ENCODE data around the gene REXO4. TPM values are rescaled to one million over a fixed set of nuclear protein-coding genes. Genes with fewer than 3 reads are reported as not detected.
A peak's percentile ranks its signal among the peaks of the same experiment; 100 is the strongest.

REXO4 gene
- total and polyA plus RNA-seq, 9 of the 15 experiments (the other 6 are each of a cell fraction or from before 2014, with no cell fraction given), result 3.4 to 72.9 (median 31.1) TPM

- no peak for TF ChIP-seq CGGBP1 (CRISPR knock-in tag; IDR thresholded peaks at IDR 0.05)
- TF ChIP-seq RBM22 (IDR thresholded peaks at IDR 0.05; ENCODE audit: low read depth, low read length, poor library complexity, severe bottlenecking), result no peak
- TF ChIP-seq, protein P1, sequence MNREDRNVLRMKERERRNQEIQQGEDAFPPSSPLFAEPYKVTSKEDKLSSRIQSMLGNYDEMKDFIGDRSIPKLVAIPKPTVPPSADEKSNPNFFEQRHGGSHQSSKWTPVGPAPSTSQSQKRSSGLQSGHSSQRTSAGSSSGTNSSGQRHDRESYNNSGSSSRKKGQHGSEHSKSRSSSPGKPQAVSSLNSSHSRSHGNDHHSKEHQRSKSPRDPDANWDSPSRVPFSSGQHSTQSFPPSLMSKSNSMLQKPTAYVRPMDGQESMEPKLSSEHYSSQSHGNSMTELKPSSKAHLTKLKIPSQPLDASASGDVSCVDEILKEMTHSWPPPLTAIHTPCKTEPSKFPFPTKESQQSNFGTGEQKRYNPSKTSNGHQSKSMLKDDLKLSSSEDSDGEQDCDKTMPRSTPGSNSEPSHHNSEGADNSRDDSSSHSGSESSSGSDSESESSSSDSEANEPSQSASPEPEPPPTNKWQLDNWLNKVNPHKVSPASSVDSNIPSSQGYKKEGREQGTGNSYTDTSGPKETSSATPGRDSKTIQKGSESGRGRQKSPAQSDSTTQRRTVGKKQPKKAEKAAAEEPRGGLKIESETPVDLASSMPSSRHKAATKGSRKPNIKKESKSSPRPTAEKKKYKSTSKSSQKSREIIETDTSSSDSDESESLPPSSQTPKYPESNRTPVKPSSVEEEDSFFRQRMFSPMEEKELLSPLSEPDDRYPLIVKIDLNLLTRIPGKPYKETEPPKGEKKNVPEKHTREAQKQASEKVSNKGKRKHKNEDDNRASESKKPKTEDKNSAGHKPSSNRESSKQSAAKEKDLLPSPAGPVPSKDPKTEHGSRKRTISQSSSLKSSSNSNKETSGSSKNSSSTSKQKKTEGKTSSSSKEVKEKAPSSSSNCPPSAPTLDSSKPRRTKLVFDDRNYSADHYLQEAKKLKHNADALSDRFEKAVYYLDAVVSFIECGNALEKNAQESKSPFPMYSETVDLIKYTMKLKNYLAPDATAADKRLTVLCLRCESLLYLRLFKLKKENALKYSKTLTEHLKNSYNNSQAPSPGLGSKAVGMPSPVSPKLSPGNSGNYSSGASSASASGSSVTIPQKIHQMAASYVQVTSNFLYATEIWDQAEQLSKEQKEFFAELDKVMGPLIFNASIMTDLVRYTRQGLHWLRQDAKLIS (CRISPR knock-in tag; IDR thresholded peaks at IDR 0.05), result no peak; the same call in 1 of the 2 replicates
- TF ChIP-seq C11orf30 (IDR thresholded peaks at IDR 0.05; ENCODE audit: low read depth), result no peak
- no peak for TF ChIP-seq SAFB2 (IDR thresholded peaks at IDR 0.05; ENCODE audit: borderline replicate concordance, low read depth, low read length, severe bottlenecking)
- TF ChIP-seq ERF (CRISPR knock-in tag; IDR thresholded peaks at IDR 0.05), result peak; percentile 64; the same call in 1 of the 2 replicates
- peak; percentile 79; the same call in 1 of the 2 replicates for TF ChIP-seq NR3C1 (CRISPR knock-in tag; IDR thresholded peaks at IDR 0.05)
- no peak for TF ChIP-seq CBX2 (IDR thresholded peaks at IDR 0.05; ENCODE audit: insufficient read depth, low read length, poor library complexity, severe bottlenecking)
- TF ChIP-seq ZNF347 (CRISPR knock-in tag; IDR thresholded peaks at IDR 0.05; ENCODE audit: low read depth), result no peak
- TF ChIP-seq, protein P2, sequence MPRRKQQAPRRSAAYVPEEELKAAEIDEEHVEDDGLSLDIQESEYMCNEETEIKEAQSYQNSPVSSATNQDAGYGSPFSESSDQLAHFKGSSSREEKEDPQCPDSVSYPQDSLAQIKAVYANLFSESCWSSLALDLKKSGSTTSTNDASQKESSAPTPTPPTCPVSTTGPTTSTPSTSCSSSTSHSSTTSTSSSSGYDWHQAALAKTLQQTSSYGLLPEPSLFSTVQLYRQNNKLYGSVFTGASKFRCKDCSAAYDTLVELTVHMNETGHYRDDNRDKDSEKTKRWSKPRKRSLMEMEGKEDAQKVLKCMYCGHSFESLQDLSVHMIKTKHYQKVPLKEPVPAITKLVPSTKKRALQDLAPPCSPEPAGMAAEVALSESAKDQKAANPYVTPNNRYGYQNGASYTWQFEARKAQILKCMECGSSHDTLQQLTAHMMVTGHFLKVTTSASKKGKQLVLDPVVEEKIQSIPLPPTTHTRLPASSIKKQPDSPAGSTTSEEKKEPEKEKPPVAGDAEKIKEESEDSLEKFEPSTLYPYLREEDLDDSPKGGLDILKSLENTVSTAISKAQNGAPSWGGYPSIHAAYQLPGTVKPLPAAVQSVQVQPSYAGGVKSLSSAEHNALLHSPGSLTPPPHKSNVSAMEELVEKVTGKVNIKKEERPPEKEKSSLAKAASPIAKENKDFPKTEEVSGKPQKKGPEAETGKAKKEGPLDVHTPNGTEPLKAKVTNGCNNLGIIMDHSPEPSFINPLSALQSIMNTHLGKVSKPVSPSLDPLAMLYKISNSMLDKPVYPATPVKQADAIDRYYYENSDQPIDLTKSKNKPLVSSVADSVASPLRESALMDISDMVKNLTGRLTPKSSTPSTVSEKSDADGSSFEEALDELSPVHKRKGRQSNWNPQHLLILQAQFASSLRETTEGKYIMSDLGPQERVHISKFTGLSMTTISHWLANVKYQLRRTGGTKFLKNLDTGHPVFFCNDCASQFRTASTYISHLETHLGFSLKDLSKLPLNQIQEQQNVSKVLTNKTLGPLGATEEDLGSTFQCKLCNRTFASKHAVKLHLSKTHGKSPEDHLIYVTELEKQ (CRISPR knock-in tag; IDR thresholded peaks at IDR 0.05), result no peak
- no peak for TF ChIP-seq BRCA1 (IDR thresholded peaks at IDR 0.05)
- TF ChIP-seq BRCA1 (CRISPR knock-in tag; IDR thresholded peaks at IDR 0.05), result no peak
- TF ChIP-seq MAFK (IDR thresholded peaks at IDR 0.05; ENCODE audit: low read length), result no peak
- TF ChIP-seq, protein P3, sequence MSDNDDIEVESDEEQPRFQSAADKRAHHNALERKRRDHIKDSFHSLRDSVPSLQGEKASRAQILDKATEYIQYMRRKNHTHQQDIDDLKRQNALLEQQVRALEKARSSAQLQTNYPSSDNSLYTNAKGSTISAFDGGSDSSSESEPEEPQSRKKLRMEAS (CRISPR knock-in tag; IDR thresholded peaks at IDR 0.05), result peak; percentile 97
- TF ChIP-seq HEY1 (CRISPR knock-in tag; IDR thresholded peaks at IDR 0.05; ENCODE audit: borderline replicate concordance), result no peak
- TF ChIP-seq ZNF75A (CRISPR knock-in tag; IDR thresholded peaks at IDR 0.05), result no peak
- TF ChIP-seq, protein P4, sequence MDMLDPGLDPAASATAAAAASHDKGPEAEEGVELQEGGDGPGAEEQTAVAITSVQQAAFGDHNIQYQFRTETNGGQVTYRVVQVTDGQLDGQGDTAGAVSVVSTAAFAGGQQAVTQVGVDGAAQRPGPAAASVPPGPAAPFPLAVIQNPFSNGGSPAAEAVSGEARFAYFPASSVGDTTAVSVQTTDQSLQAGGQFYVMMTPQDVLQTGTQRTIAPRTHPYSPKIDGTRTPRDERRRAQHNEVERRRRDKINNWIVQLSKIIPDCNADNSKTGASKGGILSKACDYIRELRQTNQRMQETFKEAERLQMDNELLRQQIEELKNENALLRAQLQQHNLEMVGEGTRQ (CRISPR knock-in tag; IDR thresholded peaks at IDR 0.05), result no peak
- no peak for TF ChIP-seq CREBBP (IDR thresholded peaks at IDR 0.05; ENCODE audit: low read depth, low read length)
- TF ChIP-seq HCFC1 (IDR thresholded peaks at IDR 0.05; ENCODE audit: low read depth, low read length), result peak; percentile 65
These were observed 41.8 kb downstream of the REXO4 start, which contains the start of the genes STKLD1 and SURF4 (continued) for GRCh38 chr9:133375724-133376654.
